NCI-H2227 (cell line): Measurements from ENCODE around the gene HEPHL1.
"Not testable (repeated sequence)": the region's sequence is repeated elsewhere in the genome, so short reads cannot be mapped to it uniquely, and the experiment has no call there.

Experiments
- DNase-seq: peaks from one replicate; lab custom pipeline; 2025; ENCODE audit not compliant: unreplicated experiment; lab: John Stamatoyannopoulos, UW

HEPHL1 gene

GRCh38 chr11:94068764-94069163, 47.6 kb downstream of the HEPHL1 start:
- no peak for DNase-seq

GRCh38 chr11:94077552-94078293, 56.6 kb downstream of the HEPHL1 start:
- DNase-seq: no peak

GRCh38 chr11:94084164-94084563, 63.0 kb downstream of the HEPHL1 start:
- no peak for DNase-seq

GRCh38 chr11:94088906-94089305, 67.8 kb downstream of the HEPHL1 start:
- DNase-seq: no peak

DNA sequence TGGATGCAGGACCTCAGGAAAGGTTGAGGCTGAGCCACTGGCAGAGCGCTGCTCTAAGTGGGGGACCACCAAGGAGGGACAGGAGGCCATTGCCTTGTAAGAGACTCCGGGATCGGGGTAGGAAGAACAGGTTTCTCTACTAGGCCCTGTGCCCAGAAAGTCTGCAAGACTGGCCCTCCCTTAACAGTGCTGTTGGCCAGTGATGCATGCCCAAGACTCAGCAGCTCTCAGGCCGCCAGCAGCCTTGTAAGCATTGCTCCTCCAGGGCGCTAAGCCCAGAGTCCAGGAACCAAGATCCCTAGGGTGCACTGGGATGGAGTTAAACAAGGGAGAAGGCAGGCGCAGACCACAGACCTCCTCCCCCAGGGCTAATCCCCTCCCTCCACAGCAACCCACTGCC, 68.2 kb downstream of the HEPHL1 start:
- no peak for DNase-seq

- DNase-seq: no peak
These were observed 69.2 kb downstream of the HEPHL1 start for GRCh38 chr11:94090401-94090800.

- no peak for DNase-seq
These were observed 69.9 kb downstream of the HEPHL1 start for GRCh38 chr11:94091091-94091490.

GRCh38 chr11:94100253-94100652, 79.1 kb downstream of the HEPHL1 start:
- no peak for DNase-seq

DNA sequence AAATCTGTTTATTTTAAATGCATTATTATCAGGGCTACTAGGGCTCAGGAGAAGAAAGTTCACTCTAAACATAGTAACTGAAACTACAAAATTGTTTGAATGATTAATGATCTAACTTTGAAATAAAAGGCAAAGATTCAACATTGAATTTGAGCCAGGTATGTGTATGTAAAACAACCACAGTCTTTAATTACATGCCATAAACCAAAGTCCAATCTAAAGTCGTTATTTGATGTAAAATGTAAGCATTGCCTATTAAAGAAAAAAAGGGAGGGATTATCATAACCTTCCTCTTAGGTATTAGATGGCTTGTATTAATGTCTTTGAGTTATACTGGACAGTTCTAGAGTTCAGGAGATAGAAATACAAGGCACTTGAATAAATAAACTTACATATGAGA, 82.3 kb downstream of the HEPHL1 start:
- DNase-seq: no peak

- DNase-seq: no peak
These were observed 83.6 kb downstream of the HEPHL1 start for GRCh38 chr11:94104734-94105133.

DNA sequence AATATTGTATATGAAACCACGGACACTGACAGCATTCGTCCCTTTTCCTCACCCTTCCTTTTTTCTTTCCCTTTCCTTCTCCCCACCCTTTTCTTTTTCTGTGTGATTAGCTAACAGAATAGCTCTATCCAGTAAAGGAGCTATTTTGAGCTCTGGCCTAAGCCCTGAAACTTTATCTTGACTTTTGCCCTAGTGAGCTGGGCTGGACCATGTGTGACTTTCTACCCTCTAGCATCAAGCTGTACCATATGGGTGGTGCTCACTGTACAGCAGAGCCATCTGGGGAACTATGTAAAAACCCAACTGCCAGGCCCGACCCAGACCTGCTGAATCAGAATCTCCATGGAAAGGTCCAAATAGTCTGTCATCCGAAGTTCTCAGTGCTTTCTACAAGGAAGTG, 85.6 kb downstream of the HEPHL1 start:
- no peak for DNase-seq

DNA sequence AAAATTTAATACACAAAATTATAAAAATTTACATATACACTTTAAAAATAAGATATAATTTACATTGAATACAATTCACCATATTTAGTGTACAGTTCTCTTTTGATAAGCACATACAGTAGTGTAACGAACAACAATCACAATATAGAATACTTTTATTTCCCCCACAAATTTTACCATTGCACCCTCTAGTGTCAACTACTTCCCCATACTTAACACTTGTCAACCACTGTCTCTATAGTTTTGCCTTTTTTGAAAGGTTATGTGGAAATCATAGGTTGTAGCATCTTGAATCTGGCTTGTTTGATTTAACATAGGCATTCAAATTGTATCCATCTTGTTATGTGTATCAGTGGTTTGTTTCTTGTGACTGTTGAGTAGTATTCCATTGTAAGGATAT, 86.2 kb downstream of the HEPHL1 start:
- no peak for DNase-seq

- DNase-seq: no peak
These were observed 90.1 kb downstream of the HEPHL1 start for GRCh38 chr11:94111241-94111640.

GRCh38 chr11:94111660-94112059, 90.5 kb downstream of the HEPHL1 start:
- DNase-seq: no peak

GRCh38 chr11:94112206-94112953, 91.2 kb downstream of the HEPHL1 start:
- DNase-seq: no peak

DNA sequence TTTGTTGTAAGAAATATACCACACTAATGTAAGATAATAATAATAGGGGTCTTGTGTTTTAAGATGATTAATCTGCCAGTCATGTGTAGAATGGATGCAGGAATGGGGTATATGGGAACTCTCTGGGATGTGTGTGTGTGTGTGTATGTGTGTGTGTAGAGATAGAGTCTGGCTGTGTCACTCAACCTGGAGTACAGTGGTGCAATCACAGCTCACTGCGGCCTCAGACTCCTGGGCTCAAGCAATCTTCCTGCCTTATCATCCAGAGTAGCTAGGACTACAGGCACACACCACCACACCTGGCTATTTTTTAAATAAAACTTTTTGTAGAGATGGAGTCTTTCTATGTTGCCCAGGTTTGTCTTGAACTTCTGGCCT, 96.0 kb downstream of the HEPHL1 start:
- DNase-seq: no peak

GRCh38 chr11:94117871-94118270, 96.7 kb downstream of the HEPHL1 start:
- DNase-seq: no peak

DNA sequence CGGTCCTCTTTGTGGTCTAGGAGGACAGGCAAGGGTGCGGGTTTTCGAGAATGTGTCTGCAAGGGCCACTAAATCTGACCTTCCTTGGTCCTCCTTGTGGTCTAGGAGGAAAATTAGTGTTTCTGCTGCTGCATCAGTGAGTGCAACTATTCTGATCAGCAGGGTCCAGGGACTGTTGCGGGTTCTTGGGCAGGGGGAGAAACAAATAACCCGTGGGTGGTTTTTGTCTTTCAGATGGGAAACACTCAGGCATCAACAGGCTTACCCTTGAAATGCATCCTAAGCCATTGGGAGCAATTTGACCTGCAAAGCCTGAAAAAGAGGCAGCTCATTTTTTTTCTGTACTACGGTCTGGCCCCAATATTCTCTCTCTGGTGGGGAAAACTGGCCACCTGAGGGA, 98.5 kb downstream of the HEPHL1 start:
- DNase-seq: not testable (repeated sequence)

- DNase-seq: not testable (repeated sequence)
These were observed 99.4 kb downstream of the HEPHL1 start for GRCh38 chr11:94120516-94120915.

GRCh38 chr11:94120946-94121345, 99.8 kb downstream of the HEPHL1 start:
- no peak for DNase-seq

- no peak for DNase-seq
These were observed 104.4 kb downstream of the HEPHL1 start for GRCh38 chr11:94125407-94126115.

DNA sequence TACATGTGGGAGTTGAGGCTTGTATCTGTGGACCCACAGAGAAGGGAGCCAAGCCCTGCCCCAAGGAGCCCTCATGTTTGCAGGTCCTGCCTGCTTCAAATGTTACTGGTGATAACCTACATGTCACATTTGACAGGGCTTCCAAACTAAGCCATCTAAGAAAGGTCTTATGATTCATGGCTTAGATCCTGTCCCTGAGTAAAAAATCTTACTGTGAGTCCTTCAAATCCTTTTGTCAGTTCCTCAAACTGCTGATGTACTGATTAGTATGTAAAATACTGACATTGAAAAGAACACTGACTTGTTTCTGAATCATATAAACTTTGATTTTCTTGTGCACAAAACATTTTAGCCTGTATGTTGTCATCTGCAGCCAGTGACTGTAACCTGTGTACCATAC, 106.5 kb downstream of the HEPHL1 start:
- DNase-seq: no peak
